Natural killer cell treated with Interleukin-12 subunit alpha and Interleukin-12 subunit beta and Interleukin-15 and Interleukin-18, amount 100 ng/mL, for 72 hours (primary cell): ENCODE measurements around the gene KRT75. TPM values are rescaled to one million over a fixed set of nuclear protein-coding genes. Genes with fewer than 3 reads are reported as not detected.

Experiments
- ATAC-seq, 2 donors: fragments of 150-1000 bp; cut with Tn5 transposase in 1 of 2; sonication (Bioruptor Pico), chemical (Tn5 transposase) in 1 of 2; 2 replicates each; pipeline ENCODE4 v1.10.0; 2021
- DNase-seq: peaks from one replicate; pipeline ENCODE4 v3.0.0; 2022; ENCODE audit warnings: low spot score
- H3K27ac Mint-ChIP-seq, 2 donors: 1 replicate in 1 of 2; 2 replicates in 1 of 2; pipeline ENCODE4 v1.8.0; 2022; ENCODE audit warnings: mixed read lengths in 2 of 2, mild to moderate bottlenecking in 1 of 2, moderate library complexity in 1 of 2
- H3K27me3 Mint-ChIP-seq, 2 donors: 1 replicate in 1 of 2; 2 replicates in 1 of 2; pipeline ENCODE4 v1.8.0; 2022; ENCODE audit warnings: mixed read lengths in 2 of 2
- H3K36me3 Mint-ChIP-seq: one replicate; pipeline ENCODE4 v1.8.0; 2022; ENCODE audit warnings: mixed read lengths
- H3K4me1 Mint-ChIP-seq, 2 donors: 1 replicate in 1 of 2; 2 replicates in 1 of 2; pipeline ENCODE4 v1.8.0; 2022; ENCODE audit warnings: low read depth in 2 of 2, mixed read lengths in 2 of 2, mild to moderate bottlenecking in 1 of 2
- H3K4me3 Mint-ChIP-seq: one replicate; pipeline ENCODE4 v1.8.0; 2022; ENCODE audit warnings: mixed read lengths
- H3K9me3 Mint-ChIP-seq: 2 replicates; pipeline ENCODE4 v1.8.0; 2022; ENCODE audit warnings: mixed read lengths
- total RNA-seq, 2 donors: library from RNA; stranded (reverse); gene quantifications; one replicate each; pipeline ENCODE4 v1.2.3, GENCODE V29; 2022

Gene KRT75
- total RNA-seq, 2 donors from 2014 or later = not detected

DNA sequence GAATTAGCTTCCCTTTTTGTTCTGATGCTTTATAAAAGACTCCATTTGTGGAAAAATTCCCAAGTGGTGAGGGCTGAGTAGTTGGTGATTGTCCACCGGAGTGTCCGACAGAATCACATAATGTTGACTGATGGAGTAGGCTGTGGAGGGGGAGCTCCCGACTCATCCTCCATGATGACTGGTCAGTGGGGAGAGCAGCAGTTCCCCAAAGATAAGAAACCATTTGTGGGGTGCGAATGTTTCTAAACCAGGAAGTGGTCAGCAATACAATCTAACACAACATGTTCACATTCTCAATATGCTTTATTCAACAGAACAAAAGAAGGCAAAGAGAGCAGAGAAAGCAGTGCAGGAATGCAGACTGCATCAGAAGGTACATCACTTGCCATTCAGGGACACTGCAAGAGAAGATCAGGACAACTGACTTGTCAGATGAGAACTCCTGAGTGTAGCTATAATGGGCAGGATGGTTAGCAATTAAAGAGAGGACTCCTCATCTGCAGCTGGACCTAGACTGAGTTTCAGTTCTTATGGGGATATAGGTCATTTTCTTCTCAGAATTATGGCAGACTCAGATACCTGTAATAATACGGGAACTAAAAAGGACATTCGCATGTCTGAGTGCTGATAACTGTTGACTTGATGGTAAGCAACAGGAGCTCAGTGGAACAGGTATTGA lies 12.3 kb upstream of the KRT75 start:
- H3K36me3 Mint-ChIP-seq = no peaks in the 10 kb centered on the region
- H3K4me1 Mint-ChIP-seq = peaks cover 17 to 18% of the 10 kb centered on the region in 2 donors
- H3K27me3 Mint-ChIP-seq = peaks cover 18 to 25% of the 10 kb centered on the region in 2 donors
- ATAC-seq (no peak), DNase-seq (no peak)
- H3K9me3 Mint-ChIP-seq = no peaks in the 10 kb centered on the region
- H3K4me3 Mint-ChIP-seq = peak overlapping the region; percentile 13
- H3K27ac Mint-ChIP-seq = peak overlapping the region in 1 of 2 donors; percentile 1

- peaks cover 18 to 25% of the 10 kb centered on the region in 2 donors for H3K27me3 Mint-ChIP-seq
Measured at GRCh38 chr12:52445876-52446275, 11.7 kb upstream of the KRT75 start.

DNA sequence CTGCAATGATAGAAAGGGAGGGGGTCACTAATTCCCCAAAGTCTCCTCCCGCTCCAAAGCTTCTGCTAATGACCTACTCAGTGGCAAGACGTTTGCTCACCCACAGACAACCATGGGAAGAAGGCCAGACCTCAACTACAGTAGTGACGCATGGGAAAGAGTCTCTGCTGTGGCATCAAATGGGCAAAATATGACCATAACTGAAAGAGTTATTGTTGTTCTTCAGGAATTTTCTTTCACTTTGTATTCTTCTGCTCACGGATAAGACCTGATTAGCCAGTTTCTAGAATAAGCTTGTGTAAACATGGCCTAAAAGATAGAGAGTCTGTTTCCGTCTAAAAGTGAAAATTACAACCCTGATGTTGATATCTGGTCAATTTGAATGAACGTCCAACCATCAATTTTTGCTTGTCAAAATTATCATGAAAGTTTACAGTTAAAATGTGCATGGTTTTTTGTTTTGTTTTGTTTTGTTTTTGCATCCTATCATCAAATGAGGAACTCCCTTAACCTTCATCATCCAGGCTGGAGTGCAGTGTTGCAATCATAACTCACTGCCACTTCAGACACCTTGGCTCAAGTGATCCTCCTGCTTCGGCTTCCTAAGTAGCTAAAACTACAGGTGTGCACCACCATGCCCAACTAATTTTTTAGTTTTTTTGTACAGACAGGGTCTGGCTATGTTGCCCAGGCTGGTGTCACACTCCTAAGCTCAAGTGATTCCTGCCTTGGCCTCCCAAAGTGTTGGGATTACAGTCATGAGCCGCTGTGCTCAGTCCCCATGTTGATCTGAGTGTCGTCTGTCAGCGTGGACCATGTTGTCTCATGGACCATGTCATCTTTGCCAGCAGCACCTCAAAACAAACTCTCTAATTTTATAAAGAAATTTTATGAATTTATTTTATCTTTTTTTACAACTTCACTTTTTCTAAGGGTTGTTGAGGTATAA lies 10.8 kb upstream of the KRT75 start:
- Mint-ChIP-seq H3K4me3 (no peak overlapping the region), H3K4me1 (peaks cover 17 to 18% of the 10 kb centered on the region in 2 donors), H3K36me3 (no peaks in the 10 kb centered on the region), H3K27me3 (peaks cover 18 to 25% of the 10 kb centered on the region in 2 donors), H3K27ac (no peak overlapping the region), H3K9me3 (no peaks in the 10 kb centered on the region)
- ATAC-seq (no peak), DNase-seq (no peak)

More at GRCh38 chr12:52445876-52446275, 11.7 kb upstream of the KRT75 start:
- Mint-ChIP-seq H3K4me3 (no peak overlapping the region), H3K9me3 (no peaks in the 10 kb centered on the region), H3K36me3 (no peaks in the 10 kb centered on the region), H3K27ac (peak overlapping the region in 1 of 2 donors; percentile 1), H3K4me1 (peaks cover 17 to 18% of the 10 kb centered on the region in 2 donors)
- DNase-seq (no peak), ATAC-seq (no peak)

GRCh38 chr12:52443966-52444365 lies 9.8 kb upstream of the KRT75 start:
- Mint-ChIP-seq H3K36me3 (no peaks in the 10 kb centered on the region), H3K27ac (no peak overlapping the region), H3K9me3 (no peaks in the 10 kb centered on the region), H3K4me3 (no peak overlapping the region), H3K27me3 (peaks cover 18 to 25% of the 10 kb centered on the region in 2 donors), H3K4me1 (peaks cover 17 to 18% of the 10 kb centered on the region in 2 donors)
- no peak for ATAC-seq
- DNase-seq = no peak

- no peaks in the 10 kb centered on the region for H3K9me3 Mint-ChIP-seq
- H3K27me3 Mint-ChIP-seq = peaks cover 12 to 20% of the 10 kb centered on the region in 2 donors
- H3K27ac Mint-ChIP-seq = no peak overlapping the region
- H3K4me1 Mint-ChIP-seq = peaks cover 11 to 12% of the 10 kb centered on the region in 2 donors
- no peak for DNase-seq
- no peak for ATAC-seq
- H3K4me3 Mint-ChIP-seq = no peak overlapping the region
- no peaks in the 10 kb centered on the region for H3K36me3 Mint-ChIP-seq
Measured at GRCh38 chr12:52442600-52443061, 8.5 kb upstream of the KRT75 start.

- Mint-ChIP-seq H3K27me3 (peaks cover 16 to 20% of the 10 kb centered on the region in 2 donors), H3K4me1 (peaks cover 6 to 7% of the 10 kb centered on the region in 2 donors), H3K4me3 (no peak overlapping the region), H3K27ac (no peak overlapping the region), H3K9me3 (no peaks in the 10 kb centered on the region), H3K36me3 (no peaks in the 10 kb centered on the region)
- ATAC-seq (no peak), DNase-seq (no peak)
Measured at GRCh38 chr12:52441320-52441911, 7.2 kb upstream of the KRT75 start.

- no peaks in the 10 kb centered on the region for H3K36me3 Mint-ChIP-seq
- H3K4me3 Mint-ChIP-seq = no peak overlapping the region
- peaks cover 16 to 20% of the 10 kb centered on the region in 2 donors for H3K27me3 Mint-ChIP-seq
- H3K4me1 Mint-ChIP-seq = peaks cover under 1 to 1% of the 10 kb centered on the region in 2 donors
- DNase-seq (no peak), ATAC-seq (no peak)
- H3K27ac Mint-ChIP-seq = no peak overlapping the region
- H3K9me3 Mint-ChIP-seq = no peaks in the 10 kb centered on the region
Measured at GRCh38 chr12:52440821-52441319, 6.7 kb upstream of the KRT75 start.

DNA sequence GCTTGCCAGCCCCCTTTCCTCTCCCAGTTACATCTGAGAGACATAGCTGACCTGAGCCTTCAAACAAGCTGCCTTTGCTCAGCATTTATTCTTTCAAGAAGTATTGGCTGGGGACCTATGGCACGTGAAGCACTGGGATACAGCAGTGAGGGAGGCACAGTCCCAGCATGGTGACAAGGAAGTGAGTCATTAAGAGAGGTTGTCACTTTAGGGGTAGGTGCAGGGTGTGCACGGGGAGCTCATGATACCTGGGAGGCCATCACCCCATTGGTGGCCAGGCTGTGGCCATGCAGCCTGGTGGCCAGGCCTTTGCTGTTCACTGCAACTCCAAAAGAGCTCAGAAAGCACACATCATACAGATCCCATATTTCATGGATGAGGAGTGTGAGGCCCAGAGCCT lies 5.7 kb upstream of the KRT75 start:
- H3K27me3 Mint-ChIP-seq = peaks cover 16 to 20% of the 10 kb centered on the region in 2 donors

GRCh38 chr12:52439420-52439819 lies 5.2 kb upstream of the KRT75 start:
- no peak overlapping the region for H3K4me3 Mint-ChIP-seq

More for the DNA sequence above, 5.7 kb upstream of the KRT75 start:
- H3K4me3 Mint-ChIP-seq = no peak overlapping the region
- H3K4me1 Mint-ChIP-seq = no peaks in the 10 kb centered on the region
- ATAC-seq (no peak), DNase-seq (no peak)
- H3K27ac Mint-ChIP-seq = no peak overlapping the region
- H3K36me3 Mint-ChIP-seq = no peaks in the 10 kb centered on the region
- no peaks in the 10 kb centered on the region for H3K9me3 Mint-ChIP-seq

GRCh38 chr12:52438305-52439301 lies 4.4 kb upstream of the KRT75 start:
- Mint-ChIP-seq H3K4me3 (no peak overlapping the region), H3K4me1 (no peaks in the 10 kb centered on the region), H3K27ac (no peak overlapping the region), H3K36me3 (no peaks in the 10 kb centered on the region), H3K27me3 (peaks cover 18 to 20% of the 10 kb centered on the region in 2 donors), H3K9me3 (no peaks in the 10 kb centered on the region)
- peak in 1 of 2 donors; percentile 20 for ATAC-seq
- DNase-seq = no peak

More at GRCh38 chr12:52439420-52439819, 5.2 kb upstream of the KRT75 start:
- peak; percentile 29 for DNase-seq
- H3K36me3 Mint-ChIP-seq = no peaks in the 10 kb centered on the region
- H3K9me3 Mint-ChIP-seq = no peaks in the 10 kb centered on the region
- H3K4me1 Mint-ChIP-seq = no peaks in the 10 kb centered on the region
- ATAC-seq = no peak
- peaks cover 20% of the 10 kb centered on the region in 2 donors for H3K27me3 Mint-ChIP-seq
- no peak overlapping the region for H3K27ac Mint-ChIP-seq

- H3K4me3 Mint-ChIP-seq = no peak overlapping the region
Measured at GRCh38 chr12:52437508-52437907, 3.3 kb upstream of the KRT75 start.

GRCh38 chr12:52436828-52437474 lies 2.8 kb upstream of the KRT75 start:
- no peak overlapping the region for H3K27ac Mint-ChIP-seq
- ATAC-seq (no peak), DNase-seq (no peak)
- no peaks in the 10 kb centered on the region for H3K9me3 Mint-ChIP-seq
- H3K36me3 Mint-ChIP-seq = no peaks in the 10 kb centered on the region
- H3K4me3 Mint-ChIP-seq = no peak overlapping the region
- H3K27me3 Mint-ChIP-seq = peaks cover 2 to 10% of the 10 kb centered on the region in 2 donors
- no peaks in the 10 kb centered on the region for H3K4me1 Mint-ChIP-seq

More at GRCh38 chr12:52437508-52437907, 3.3 kb upstream of the KRT75 start:
- H3K9me3 Mint-ChIP-seq = no peaks in the 10 kb centered on the region
- H3K27me3 Mint-ChIP-seq = peaks cover 7 to 15% of the 10 kb centered on the region in 2 donors
- ATAC-seq (no peak), DNase-seq (no peak)
- no peaks in the 10 kb centered on the region for H3K36me3 Mint-ChIP-seq
- no peaks in the 10 kb centered on the region for H3K4me1 Mint-ChIP-seq
- H3K27ac Mint-ChIP-seq = no peak overlapping the region
